ENCODE measurements around the gene CRYGN.

The CRYGN gene

DNA sequence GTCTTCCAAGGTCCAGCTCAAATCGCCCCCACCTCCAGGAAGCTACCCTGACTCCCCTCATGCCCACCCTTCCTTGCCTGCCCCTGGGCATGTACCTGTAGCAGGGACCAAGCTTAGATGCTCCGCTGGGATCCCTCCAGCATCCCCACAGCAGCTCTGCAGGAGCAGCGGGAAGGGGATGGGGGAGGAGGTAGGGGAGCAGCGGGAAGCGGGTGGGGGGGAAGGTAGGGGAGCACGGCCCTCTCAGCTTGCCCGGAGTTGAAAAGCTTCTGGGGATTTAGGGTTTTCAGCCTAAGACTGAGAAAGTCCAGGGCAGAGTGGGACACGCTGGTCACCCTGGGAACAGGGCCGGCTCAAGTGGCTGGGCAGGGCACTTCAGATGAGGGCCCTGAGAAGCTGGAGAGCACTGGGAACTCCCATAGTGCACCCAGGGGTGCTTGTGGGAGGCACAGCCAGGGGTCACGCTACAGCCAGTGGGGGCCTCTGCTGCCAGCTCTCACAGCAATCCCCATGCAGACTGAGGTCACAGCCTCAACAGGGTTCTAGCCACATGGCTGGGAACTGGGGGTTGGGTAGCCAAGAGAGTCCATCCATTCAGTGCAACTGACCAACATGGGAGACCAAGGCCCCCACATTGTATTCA is 43.5 kb downstream of the CRYGN start:
- DNase-seq (ENCODE audit: extremely low read depth, low read depth) = no peak
- TF ChIP-seq, protein P1, sequence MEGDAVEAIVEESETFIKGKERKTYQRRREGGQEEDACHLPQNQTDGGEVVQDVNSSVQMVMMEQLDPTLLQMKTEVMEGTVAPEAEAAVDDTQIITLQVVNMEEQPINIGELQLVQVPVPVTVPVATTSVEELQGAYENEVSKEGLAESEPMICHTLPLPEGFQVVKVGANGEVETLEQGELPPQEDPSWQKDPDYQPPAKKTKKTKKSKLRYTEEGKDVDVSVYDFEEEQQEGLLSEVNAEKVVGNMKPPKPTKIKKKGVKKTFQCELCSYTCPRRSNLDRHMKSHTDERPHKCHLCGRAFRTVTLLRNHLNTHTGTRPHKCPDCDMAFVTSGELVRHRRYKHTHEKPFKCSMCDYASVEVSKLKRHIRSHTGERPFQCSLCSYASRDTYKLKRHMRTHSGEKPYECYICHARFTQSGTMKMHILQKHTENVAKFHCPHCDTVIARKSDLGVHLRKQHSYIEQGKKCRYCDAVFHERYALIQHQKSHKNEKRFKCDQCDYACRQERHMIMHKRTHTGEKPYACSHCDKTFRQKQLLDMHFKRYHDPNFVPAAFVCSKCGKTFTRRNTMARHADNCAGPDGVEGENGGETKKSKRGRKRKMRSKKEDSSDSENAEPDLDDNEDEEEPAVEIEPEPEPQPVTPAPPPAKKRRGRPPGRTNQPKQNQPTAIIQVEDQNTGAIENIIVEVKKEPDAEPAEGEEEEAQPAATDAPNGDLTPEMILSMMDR (IDR thresholded peaks at IDR 0.05; ENCODE audit: low read depth, low read length, missing control alignments) = no peak
- no peak overlapping the region for H3K4me3 ChIP-seq (replicated peaks; ENCODE audit: low read depth, low read length)

DNA sequence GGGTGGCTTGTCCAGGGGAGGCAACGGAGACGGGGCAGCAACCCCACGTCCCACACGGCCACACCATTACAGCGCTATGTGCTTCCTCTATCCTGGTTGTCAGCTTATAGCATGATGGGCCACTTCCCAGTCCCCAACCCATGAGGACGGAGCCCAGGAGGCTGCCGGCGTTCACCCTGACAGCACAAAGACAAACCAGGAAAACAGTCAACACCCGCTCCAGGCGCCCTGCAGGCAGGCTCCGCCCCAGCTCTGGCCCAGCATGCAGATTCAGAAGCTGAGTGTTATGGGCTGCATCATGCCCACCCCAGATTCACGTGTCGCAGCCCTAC is 44.9 kb downstream of the CRYGN start:
- DNase-seq (ENCODE audit: extremely low read depth, low read depth) = no peak
- H3K4me3 ChIP-seq (replicated peaks; ENCODE audit: low read depth, low read length) = no peak overlapping the region
- TF ChIP-seq, protein P1 (IDR thresholded peaks at IDR 0.05; ENCODE audit: low read depth, low read length, missing control alignments) = no peak

DNA sequence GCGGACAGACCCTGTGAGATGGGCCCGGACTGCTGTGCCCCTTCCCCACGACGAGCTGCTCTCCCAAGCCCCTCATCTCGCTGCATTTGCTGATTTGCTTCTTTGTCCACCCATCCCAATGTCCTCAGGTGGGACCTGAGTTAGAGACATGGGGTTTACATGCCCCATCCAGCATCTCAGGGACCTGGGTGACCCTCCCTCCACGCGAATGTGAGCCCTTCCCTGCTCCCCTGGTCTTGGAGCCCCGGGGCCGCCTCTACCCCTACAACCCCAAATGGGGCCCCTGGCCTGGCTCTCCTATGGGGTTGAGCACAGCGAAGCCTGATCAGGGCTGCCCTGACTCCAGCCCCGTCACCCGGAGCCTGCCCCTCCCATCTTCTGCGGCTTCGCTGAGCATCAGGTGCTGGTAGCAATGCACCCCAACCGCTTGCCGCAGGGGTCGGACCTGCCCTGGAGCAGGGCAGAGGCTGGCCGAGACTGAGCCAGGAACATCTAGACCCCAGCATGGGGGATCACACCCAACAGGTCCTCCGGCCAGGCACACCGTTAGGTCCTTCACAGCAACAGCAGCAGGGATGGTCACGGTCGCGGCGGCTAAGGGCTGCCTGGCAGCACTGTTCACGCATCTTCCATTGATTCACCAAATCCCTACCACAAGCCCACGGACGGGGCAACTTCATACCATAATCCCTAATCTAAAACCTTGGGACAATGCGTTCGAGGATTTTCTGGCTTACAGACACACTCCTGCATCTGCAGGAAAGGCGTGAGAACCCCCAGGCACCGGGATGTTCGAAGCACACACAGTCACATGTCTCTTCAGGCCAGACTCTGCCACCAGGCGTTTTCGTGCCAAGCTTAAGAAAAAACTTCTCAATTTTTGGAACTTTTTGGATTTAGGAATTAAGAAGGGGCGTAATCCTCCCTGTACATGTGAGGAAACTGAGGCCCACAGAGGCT is 45.6 kb downstream of the CRYGN start:
- H3K4me3 ChIP-seq (replicated peaks; ENCODE audit: low read depth, low read length) = no peak overlapping the region
- no peak for DNase-seq (ENCODE audit: extremely low read depth, low read depth)
- TF ChIP-seq, protein P1 (IDR thresholded peaks at IDR 0.05; ENCODE audit: low read depth, low read length, missing control alignments) = no peak

DNA sequence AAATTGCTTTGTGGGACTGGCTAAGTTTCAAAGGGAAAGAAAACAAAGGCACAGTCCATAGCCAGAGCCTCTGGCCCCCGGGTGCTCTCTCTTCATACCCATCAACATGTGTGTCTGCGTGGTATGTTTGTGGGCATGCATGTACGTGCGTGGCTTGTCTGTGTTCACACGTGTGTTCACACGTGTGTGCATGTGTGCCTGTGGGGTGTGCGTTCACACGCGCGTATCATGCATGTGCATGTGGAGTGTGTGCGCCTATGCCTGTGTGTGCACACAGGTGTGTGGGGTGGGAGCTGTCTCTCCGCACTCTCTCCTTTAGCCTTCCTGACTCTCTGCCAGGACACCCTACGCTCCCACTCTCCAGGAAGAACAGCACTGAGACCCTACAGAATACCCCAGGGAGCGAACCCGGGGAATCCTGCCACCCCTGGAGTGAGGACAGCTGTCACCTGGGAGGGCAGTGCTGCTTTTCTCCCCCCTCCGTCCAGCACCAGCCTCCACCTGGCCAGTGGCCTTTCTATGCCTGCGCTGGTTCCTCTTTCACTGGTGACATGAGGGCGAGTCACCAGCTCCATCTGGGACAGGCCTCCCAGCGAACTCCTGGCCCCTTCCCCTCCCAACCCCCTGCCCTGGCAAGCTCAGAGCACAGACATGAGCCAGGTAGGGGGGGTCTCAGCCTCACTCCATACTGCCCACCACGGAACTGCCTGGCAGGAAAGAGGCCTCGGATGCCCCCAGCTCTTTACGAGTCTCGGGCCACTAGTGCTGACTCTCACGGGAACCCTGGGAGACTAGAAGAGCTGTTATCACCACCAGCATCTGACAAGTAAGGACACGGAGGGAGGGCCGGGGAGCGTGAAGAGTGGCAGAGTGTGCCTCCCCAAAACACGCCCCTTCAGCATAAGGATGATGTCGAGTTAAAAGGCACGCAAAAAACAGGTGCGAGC is 46.6 kb downstream of the CRYGN start:
- TF ChIP-seq, protein P1 (IDR thresholded peaks at IDR 0.05; ENCODE audit: low read depth, low read length, missing control alignments) = no peak
- H3K4me3 ChIP-seq (replicated peaks; ENCODE audit: low read depth, low read length) = no peak overlapping the region
- no peak for DNase-seq (ENCODE audit: extremely low read depth, low read depth)

DNA sequence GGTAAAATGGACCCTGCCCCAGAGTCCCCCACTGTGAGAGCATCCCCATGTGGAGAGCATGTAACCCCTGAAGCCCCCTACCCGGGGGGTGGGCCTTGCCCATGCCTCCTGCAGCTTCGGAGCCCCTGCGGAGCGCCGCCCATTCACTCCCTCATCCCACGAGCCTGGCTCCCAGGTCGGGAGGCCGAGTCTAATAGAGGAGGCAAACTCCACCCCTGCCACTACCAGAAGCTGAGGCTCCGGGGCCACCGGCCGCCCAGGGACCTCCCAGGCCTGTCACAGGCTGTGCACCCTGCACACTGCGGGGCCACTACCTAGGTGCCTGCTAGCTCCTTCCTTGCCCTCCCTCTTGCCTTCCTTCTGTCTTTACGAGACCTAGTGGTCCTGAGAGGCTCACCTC is 47.5 kb downstream of the CRYGN start:
- TF ChIP-seq, protein P1 (IDR thresholded peaks at IDR 0.05; ENCODE audit: low read depth, low read length, missing control alignments) = no peak
- no peak overlapping the region for H3K4me3 ChIP-seq (replicated peaks; ENCODE audit: low read depth, low read length)
- no peak for DNase-seq (ENCODE audit: extremely low read depth, low read depth)

DNA sequence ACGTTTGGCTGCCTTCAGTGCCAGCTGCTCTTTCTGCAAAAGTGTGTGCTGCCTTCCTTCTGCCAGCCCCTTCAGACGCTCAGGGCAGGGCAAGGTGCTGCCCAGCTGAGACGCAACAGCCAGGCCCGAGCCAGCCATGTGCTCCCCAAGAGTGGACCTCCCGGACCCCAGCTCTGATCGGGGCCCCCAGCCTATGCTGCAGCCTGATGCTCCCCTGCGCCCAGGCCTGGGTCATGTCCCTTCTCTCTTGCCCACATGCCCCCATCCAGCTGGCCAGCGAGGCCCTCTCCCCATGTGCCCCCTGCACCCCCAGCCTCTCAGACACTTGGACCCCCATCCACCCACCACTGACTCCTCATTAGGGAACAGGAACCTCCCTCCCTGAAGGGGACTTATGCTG is 47.9 kb downstream of the CRYGN start:
- H3K4me3 ChIP-seq (replicated peaks; ENCODE audit: low read depth, low read length) = no peak overlapping the region
- TF ChIP-seq, protein P1 (IDR thresholded peaks at IDR 0.05; ENCODE audit: low read depth, low read length, missing control alignments) = no peak
- DNase-seq (ENCODE audit: extremely low read depth, low read depth) = no peak
